PC-9 (cell line): ENCODE measurements around the gene FUT9. TPM values are rescaled to one million over a fixed set of nuclear protein-coding genes. Genes with fewer than 3 reads are reported as not detected.

Experiments used
- BruUV-seq: library from RNA; stranded (reverse); fragments of 400-500 nt; replicated peaks from 2 replicates; lab custom pipeline; 2021; lab: Mats Ljungman, UMichigan
- CTCF ChIA-PET: fragments of 300-600 bp; sonication (Branson Sonifier 250); formaldehyde crosslinking; loops from one replicate; lab custom pipeline; 2022; ENCODE audit warnings: antibody characterized with exemption; lab: Charles Lee
- POLR2A ChIA-PET: fragments of 300-600 bp; sonication (Branson Sonifier 250); formaldehyde crosslinking; loops from one replicate; lab custom pipeline; 2022; ENCODE audit warnings: antibody characterized with exemption; ENCODE audit not compliant: unreplicated experiment; lab: Charles Lee
- DNase-seq, 2 experiments: peaks; one replicate each; pipeline versions ENCODE4 v3.0.0 to v3.0.0-alpha.2; 2015 to 2022; ENCODE audit warnings: mixed read lengths in 1 of 2
- H2AFZ ChIP-seq: fragments of 200-600 bp; sonication (generic); 2 replicates; pipeline ENCODE4 v1.8.1; 2017; ENCODE audit warnings: antibody characterized with exemption
- H3F3A ChIP-seq: fragments of 200-600 bp; sonication (generic); 2 replicates; pipeline ENCODE4 v1.8.1; 2017; ENCODE audit warnings: antibody characterized with exemption, mild to moderate bottlenecking, low read depth; ENCODE audit not compliant: insufficient read depth
- H3K27ac ChIP-seq: fragments of 200-600 bp; sonication (generic); 2 replicates; pipeline ENCODE4 v1.6.1; 2016; ENCODE audit warnings: mixed run types
- H3K27me3 ChIP-seq: fragments of 200-600 bp; sonication (generic); 2 replicates; pipeline ENCODE4 v1.6.1; 2016; ENCODE audit warnings: low read depth, mixed run types; ENCODE audit not compliant: insufficient read depth
- H3K36me3 ChIP-seq: fragments of 200-600 bp; sonication (generic); 2 replicates; pipeline ENCODE4 v1.6.1; 2016; ENCODE audit warnings: low read depth, mixed run types
- H3K4me1 ChIP-seq: fragments of 200-600 bp; sonication (generic); replicated peaks from 2 replicates; pipeline ENCODE4 v1.6.1; 2016; ENCODE audit warnings: mixed run types; ENCODE audit not compliant: insufficient read depth
- H3K4me2 ChIP-seq: fragments of 200-600 bp; sonication (generic); 2 replicates; pipeline ENCODE4 v1.6.1; 2017; ENCODE audit warnings: mixed run types
- H3K4me3 ChIP-seq: fragments of 200-600 bp; sonication (generic); 2 replicates; pipeline ENCODE4 v1.6.1; 2016; ENCODE audit warnings: mixed run types
- H3K79me2 ChIP-seq: fragments of 200-600 bp; sonication (generic); 2 replicates; pipeline ENCODE4 v1.6.1; 2017; ENCODE audit warnings: low read depth, mixed run types
- H3K9me2 ChIP-seq: fragments of 200-600 bp; sonication (generic); 2 replicates; pipeline ENCODE4 v1.8.1; 2017; ENCODE audit warnings: mild to moderate bottlenecking; ENCODE audit not compliant: insufficient read depth
- H3K9me3 ChIP-seq: fragments of 200-600 bp; sonication (generic); 2 replicates; pipeline ENCODE4 v1.8.1; 2016; ENCODE audit warnings: low read depth; ENCODE audit not compliant: insufficient read depth
- H4K20me1 ChIP-seq: fragments of 200-600 bp; sonication (generic); 2 replicates; pipeline ENCODE4 v1.8.1; 2017; ENCODE audit not compliant: insufficient read depth
- EZH2 ChIP-seq: fragments of 200-600 bp; sonication (generic); IDR thresholded peaks from 2 replicates; pipeline ENCODE4 v1.8.0; 2017; ENCODE audit warnings: antibody characterized with exemption, low read depth
- intact Hi-C: fragments of 100-400 bp; cut with micrococcal nuclease; formaldehyde crosslinking; loops from one replicate; pipeline ENCODE4 v1.10.0; 2022; ENCODE audit not compliant: unreplicated experiment
- total RNA-seq: library from RNA; stranded (reverse); gene quantifications from 2 replicates; pipeline ENCODE4 v1.2.3, GENCODE V29; 2021
- TF ChIP-seq, protein P1 (sequence below): fragments of 200-600 bp; sonication (generic); conservative IDR thresholded peaks from 2 replicates; pipeline ENCODE4 v1.6.1; 2017; ENCODE audit warnings: mixed run types, antibody characterized with exemption, mild to moderate bottlenecking, moderate library complexity

Gene FUT9
- total RNA-seq, 1 experiment from 2014 or later = 6.9 TPM

GRCh38 chr6:96059586-96059985 is 43.8 kb downstream of the FUT9 start:
- ChIA-PET CTCF (no interaction called here), POLR2A (interaction anchor here (0.7 kb wide), 1 partner anchor 45 kb away, joined by 4 read pairs; no protein-coding TSS in a partner anchor)
- H3K4me1 ChIP-seq = no peaks in the 10 kb centered on the region
- H4K20me1 ChIP-seq = no peaks in the 10 kb centered on the region
- H3K9me3 ChIP-seq = no peaks in the 10 kb centered on the region
- no peaks in the 10 kb centered on the region for H3K27me3 ChIP-seq
- intact Hi-C loops = no loop called here
- no peaks in the 10 kb centered on the region for H3K9me2 ChIP-seq
- H3K27ac ChIP-seq = no peak overlapping the region; the same call in 1 of the 2 replicates
- no TSS peak for BruUV-seq
- DNase-seq = no peak
- H3K4me3 ChIP-seq = no peak overlapping the region
- no peak for TF ChIP-seq EZH2
- TF ChIP-seq, protein P1, sequence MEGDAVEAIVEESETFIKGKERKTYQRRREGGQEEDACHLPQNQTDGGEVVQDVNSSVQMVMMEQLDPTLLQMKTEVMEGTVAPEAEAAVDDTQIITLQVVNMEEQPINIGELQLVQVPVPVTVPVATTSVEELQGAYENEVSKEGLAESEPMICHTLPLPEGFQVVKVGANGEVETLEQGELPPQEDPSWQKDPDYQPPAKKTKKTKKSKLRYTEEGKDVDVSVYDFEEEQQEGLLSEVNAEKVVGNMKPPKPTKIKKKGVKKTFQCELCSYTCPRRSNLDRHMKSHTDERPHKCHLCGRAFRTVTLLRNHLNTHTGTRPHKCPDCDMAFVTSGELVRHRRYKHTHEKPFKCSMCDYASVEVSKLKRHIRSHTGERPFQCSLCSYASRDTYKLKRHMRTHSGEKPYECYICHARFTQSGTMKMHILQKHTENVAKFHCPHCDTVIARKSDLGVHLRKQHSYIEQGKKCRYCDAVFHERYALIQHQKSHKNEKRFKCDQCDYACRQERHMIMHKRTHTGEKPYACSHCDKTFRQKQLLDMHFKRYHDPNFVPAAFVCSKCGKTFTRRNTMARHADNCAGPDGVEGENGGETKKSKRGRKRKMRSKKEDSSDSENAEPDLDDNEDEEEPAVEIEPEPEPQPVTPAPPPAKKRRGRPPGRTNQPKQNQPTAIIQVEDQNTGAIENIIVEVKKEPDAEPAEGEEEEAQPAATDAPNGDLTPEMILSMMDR = no peak
- no peaks in the 10 kb centered on the region for H3K36me3 ChIP-seq
- H3K79me2 ChIP-seq = no peaks in the 10 kb centered on the region
- H3K4me2 ChIP-seq = no peak overlapping the region
- H2AFZ ChIP-seq = no peak overlapping the region
- no peaks in the 10 kb centered on the region for H3F3A ChIP-seq

DNA sequence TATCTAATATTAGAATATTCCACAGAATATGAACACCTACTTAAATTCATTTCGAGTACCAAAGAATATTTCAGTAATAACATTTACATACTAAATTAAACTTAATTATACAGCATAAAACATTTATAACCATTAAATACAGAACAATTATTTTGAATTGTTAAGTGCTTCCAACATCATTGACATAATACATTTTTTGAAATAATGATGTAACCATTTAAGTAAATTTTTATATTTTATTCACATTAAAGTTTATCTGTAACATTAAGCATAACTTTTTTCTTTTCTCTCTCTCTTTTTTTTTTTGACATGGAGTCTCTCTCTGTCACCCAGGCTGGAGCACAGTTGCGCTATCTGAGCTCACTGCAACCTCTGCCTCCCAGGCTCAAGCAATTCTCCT is 44.5 kb downstream of the FUT9 start:
- TF ChIP-seq, protein P1 = no peak
- TF ChIP-seq EZH2 = no peak
- Histone ChIP-seq H3K79me2 (no peaks in the 10 kb centered on the region), H3F3A (no peaks in the 10 kb centered on the region), H2AFZ (no peak overlapping the region), H3K4me3 (no peak overlapping the region), H3K36me3 (no peaks in the 10 kb centered on the region), H3K4me1 (peaks cover 2% of the 10 kb centered on the region), H3K9me2 (no peaks in the 10 kb centered on the region), H3K4me2 (no peak overlapping the region), H4K20me1 (no peaks in the 10 kb centered on the region), H3K27me3 (no peaks in the 10 kb centered on the region), H3K27ac (no peak overlapping the region), H3K9me3 (no peaks in the 10 kb centered on the region)
- intact Hi-C loops = no loop called here
- ChIA-PET CTCF (no interaction called here), POLR2A (no interaction called here)
- BruUV-seq = no TSS peak
- DNase-seq = no peak

DNA sequence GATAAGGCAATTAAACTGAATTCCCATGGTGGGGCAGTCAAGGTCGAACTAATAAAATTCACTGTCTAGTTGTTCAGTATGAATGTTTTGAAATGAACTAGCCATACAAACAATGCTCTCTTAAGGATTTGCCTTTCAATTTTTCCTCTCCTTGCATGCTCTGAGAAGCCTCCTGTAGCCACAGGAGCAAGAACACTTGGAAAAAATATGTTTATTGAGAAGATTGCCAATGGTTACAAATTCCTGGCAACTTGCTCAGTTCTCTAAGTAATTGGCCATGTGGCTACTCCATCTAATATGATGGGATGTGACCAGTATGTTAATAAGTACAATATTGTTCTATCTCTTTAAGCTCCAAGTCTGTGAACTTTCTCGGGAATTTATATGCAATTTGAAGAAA is 49.4 kb downstream of the FUT9 start:
- H3K4me3 ChIP-seq = no peak overlapping the region
- no peak overlapping the region for H2AFZ ChIP-seq
- H3K4me2 ChIP-seq = no peak overlapping the region
- no peak overlapping the region for H3K27ac ChIP-seq
- no peaks in the 10 kb centered on the region for H3K36me3 ChIP-seq
- H3K9me2 ChIP-seq = no peaks in the 10 kb centered on the region
- no peaks in the 10 kb centered on the region for H4K20me1 ChIP-seq
- no peaks in the 10 kb centered on the region; the same call in 1 of the 2 replicates for H3F3A ChIP-seq
- H3K9me3 ChIP-seq = no peaks in the 10 kb centered on the region
- H3K27me3 ChIP-seq = no peaks in the 10 kb centered on the region
- ChIA-PET POLR2A (no interaction called here), CTCF (no interaction called here)
- H3K4me1 ChIP-seq = peaks cover 17% of the 10 kb centered on the region
- no TSS peak for BruUV-seq
- no peak for DNase-seq
- H3K79me2 ChIP-seq = no peaks in the 10 kb centered on the region
- no peak for TF ChIP-seq EZH2
- TF ChIP-seq, protein P1 = no peak
- intact Hi-C loops = loop anchor here (5.0 kb wide), 1 partner anchor 132 kb away; no protein-coding TSS in a partner anchor
